GM12872 (cell line): ENCODE data around the gene HCK.

Experiments used
- CTCF ChIP-seq: IDR thresholded peaks from 3 replicates; pipeline ENCODE4 v1.5.1; 2011; ENCODE audit warnings: low read depth, mild to moderate bottlenecking, low read length, moderate library complexity; ENCODE audit not compliant: insufficient read depth

The HCK gene

GRCh38 chr20:32031007-32031958, 20.8 kb upstream of the HCK start:
- peak; percentile 93 for TF ChIP-seq CTCF

GRCh38 chr20:32033316-32033715, 18.7 kb upstream of the HCK start:
- TF ChIP-seq CTCF: no peak

- peak; percentile 59 for TF ChIP-seq CTCF
Measured at GRCh38 chr20:32034581-32035425, 17.2 kb upstream of the HCK start.

GRCh38 chr20:32035426-32035779, 16.6 kb upstream of the HCK start:
- no peak for TF ChIP-seq CTCF

- no peak for TF ChIP-seq CTCF
Measured at GRCh38 chr20:32036252-32036651, 15.8 kb upstream of the HCK start.

- no peak for TF ChIP-seq CTCF
Measured at GRCh38 chr20:32036716-32037485, 15.1 kb upstream of the HCK start.

- no peak for TF ChIP-seq CTCF
Measured at GRCh38 chr20:32037929-32038328, 14.1 kb upstream of the HCK start.
